ENCODE results near the gene ZFP36. TPM values are rescaled to one million over a fixed set of nuclear protein-coding genes. Genes with fewer than 3 reads are reported as not detected.

ZFP36 gene
- total RNA-seq, 4 donors from 2014 or later, result 280 to 924 (median 309) TPM

GRCh38 chr19:39381910-39382611 is 24.6 kb upstream of the ZFP36 start:
- in situ Hi-C loops (cut with MboI; ENCODE audit: low pct_ligation_motif_present in 1 of 4, low pct_unique_long_range_greater_than_20kb in 1 of 4, low sequenced_read_pairs in 3 of 4) (no loop called here), intact Hi-C loops (cut with DNase I; ENCODE audit: low total_unique reads) (loop anchor here (5.0 kb wide), 1 partner anchor 1405 kb away; no protein-coding TSS in a partner anchor)
- no peak for TF ChIP-seq POLR2AphosphoS5 (IDR thresholded peaks at IDR 0.05)
- no peak for TF ChIP-seq POLR2A (IDR thresholded peaks at IDR 0.05)
- TF ChIP-seq, protein P1, sequence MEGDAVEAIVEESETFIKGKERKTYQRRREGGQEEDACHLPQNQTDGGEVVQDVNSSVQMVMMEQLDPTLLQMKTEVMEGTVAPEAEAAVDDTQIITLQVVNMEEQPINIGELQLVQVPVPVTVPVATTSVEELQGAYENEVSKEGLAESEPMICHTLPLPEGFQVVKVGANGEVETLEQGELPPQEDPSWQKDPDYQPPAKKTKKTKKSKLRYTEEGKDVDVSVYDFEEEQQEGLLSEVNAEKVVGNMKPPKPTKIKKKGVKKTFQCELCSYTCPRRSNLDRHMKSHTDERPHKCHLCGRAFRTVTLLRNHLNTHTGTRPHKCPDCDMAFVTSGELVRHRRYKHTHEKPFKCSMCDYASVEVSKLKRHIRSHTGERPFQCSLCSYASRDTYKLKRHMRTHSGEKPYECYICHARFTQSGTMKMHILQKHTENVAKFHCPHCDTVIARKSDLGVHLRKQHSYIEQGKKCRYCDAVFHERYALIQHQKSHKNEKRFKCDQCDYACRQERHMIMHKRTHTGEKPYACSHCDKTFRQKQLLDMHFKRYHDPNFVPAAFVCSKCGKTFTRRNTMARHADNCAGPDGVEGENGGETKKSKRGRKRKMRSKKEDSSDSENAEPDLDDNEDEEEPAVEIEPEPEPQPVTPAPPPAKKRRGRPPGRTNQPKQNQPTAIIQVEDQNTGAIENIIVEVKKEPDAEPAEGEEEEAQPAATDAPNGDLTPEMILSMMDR (IDR thresholded peaks at IDR 0.05), result no peak
- TF ChIP-seq EP300 (IDR thresholded peaks at IDR 0.05; ENCODE audit: low read depth), result no peak
- no peaks in the 10 kb centered on the region for H3K9me3 ChIP-seq
- H3K4me1 ChIP-seq, result no peaks in the 10 kb centered on the region
- peaks cover 0 to 52% (median 23%) of the 10 kb centered on the region in 4 donors for H3K36me3 ChIP-seq
- no peak overlapping the region for H3K4me3 ChIP-seq
- no peaks in the 10 kb centered on the region for H3K27me3 ChIP-seq
- H3K27ac ChIP-seq, result no peak overlapping the region
- WGBS, 2 donors (ENCODE audit: low coverage in 1 of 2), result 80 to 81% methylated on average over 4 to 10 of the region's 10 CpGs
- DNase-seq, result no peak

DNA sequence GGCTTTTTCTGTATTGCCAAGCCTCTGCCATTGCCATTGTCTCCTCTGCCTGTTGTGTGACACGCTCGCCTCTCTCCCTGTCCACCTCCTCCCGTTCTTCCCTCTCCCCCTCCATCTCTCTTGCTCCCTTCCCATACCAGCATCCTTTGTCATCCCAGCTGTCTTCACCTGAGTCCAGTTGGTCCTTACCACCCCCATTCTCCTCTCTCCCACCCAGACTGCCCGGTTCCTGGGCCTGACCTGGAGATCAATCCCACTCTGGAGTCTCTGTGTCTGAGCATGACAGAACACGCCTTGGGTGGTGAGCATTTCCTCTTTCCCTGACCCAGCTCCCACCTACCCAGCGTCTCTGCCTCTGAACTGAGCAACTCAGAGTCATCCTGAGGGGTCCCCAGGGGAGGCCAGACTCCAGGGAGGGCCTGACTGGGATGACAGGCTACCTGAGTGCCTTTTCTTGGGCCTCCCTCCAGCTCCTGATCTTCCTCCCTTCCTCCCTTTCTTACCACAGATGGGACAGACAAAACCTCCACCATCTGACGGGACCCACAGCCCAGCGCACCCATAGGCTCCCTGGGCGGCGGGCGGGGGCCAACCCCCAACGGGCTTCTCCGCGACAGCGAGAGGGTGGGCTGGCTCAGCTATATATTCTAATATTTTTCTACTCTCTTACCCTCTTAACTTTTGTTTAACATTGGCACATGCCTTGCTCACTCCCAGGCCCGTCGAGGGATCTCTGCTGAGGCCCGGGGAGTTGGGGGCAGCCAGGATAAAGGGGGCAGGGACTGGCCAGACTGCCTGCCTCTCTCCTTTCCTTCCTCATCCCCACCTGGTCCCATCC is 23.4 kb upstream of the ZFP36 start:
- no peak overlapping the region for H3K27ac ChIP-seq
- H3K27me3 ChIP-seq, result no peaks in the 10 kb centered on the region
- no peaks in the 10 kb centered on the region for H3K9me3 ChIP-seq
- H3K4me3 ChIP-seq, result no peak overlapping the region
- no peak for DNase-seq
- peaks cover 0 to 51% (median 19%) of the 10 kb centered on the region in 4 donors for H3K36me3 ChIP-seq
- H3K4me1 ChIP-seq, result no peaks in the 10 kb centered on the region
- WGBS, 2 donors (ENCODE audit: low coverage in 1 of 2), result 88 to 96% methylated on average over 4 to 18 of the region's 18 CpGs
- TF ChIP-seq EP300 (IDR thresholded peaks at IDR 0.05; ENCODE audit: low read depth) (no peak), POLR2A (IDR thresholded peaks at IDR 0.05) (no peak), POLR2AphosphoS5 (IDR thresholded peaks at IDR 0.05) (no peak)
- TF ChIP-seq, protein P1 (IDR thresholded peaks at IDR 0.05), result no peak
- intact Hi-C loops (cut with DNase I; ENCODE audit: low total_unique reads), result loop anchor here (5.0 kb wide), 1 partner anchor 1404 kb away; no protein-coding TSS in a partner anchor
- in situ Hi-C loops (cut with MboI; ENCODE audit: low pct_ligation_motif_present in 1 of 4, low pct_unique_long_range_greater_than_20kb in 1 of 4, low sequenced_read_pairs in 3 of 4), result no loop called here

DNA sequence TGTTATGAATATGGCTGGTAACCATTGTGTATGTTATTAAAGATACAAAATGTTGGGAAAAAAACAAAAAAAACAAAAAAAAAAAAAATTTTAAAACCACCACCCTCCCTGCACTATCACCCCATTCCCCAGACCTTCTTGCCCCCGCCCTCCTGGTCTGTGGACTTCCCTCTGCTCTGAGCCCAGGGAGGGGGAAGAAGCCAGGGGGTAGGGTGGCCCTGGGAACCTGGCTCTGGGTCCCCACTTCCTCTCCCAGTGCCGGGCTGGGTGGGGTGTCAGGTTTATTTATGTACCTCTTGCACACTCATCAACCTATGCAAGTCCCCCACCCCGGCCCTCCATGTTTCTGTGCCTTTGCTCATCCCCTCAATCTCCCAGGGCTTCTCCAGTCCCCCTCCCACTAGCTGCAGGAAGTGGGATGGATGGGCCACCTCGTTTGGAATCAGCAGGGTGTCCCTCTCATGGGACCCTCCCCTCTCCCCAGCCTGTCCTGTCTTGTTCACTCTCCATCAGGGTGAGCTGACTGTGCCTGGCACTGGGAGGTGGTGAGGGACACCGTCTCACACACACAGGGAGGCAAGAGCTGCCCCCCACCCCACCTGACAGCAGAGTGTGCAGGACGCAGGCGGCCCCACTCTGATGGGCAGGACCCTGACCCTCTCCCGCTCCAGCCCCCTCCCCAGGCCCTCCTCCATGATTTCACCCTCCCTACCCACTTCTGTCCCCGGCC is 21.6 kb upstream of the ZFP36 start:
- H3K4me1 ChIP-seq, result peaks cover 2 to 6% (median 5%) of the 10 kb centered on the region in 4 donors
- DNase-seq, result no peak
- intact Hi-C loops (cut with DNase I; ENCODE audit: low total_unique reads) (loop anchor here (5.0 kb wide), 1 partner anchor 1402 kb away; no protein-coding TSS in a partner anchor), in situ Hi-C loops (cut with MboI; ENCODE audit: low pct_ligation_motif_present in 1 of 4, low pct_unique_long_range_greater_than_20kb in 1 of 4, low sequenced_read_pairs in 3 of 4) (no loop called here)
- H3K27ac ChIP-seq, result no peak overlapping the region
- no peaks in the 10 kb centered on the region for H3K9me3 ChIP-seq
- no peak overlapping the region for H3K4me3 ChIP-seq
- H3K36me3 ChIP-seq, result peaks cover 0 to 38% (median 12%) of the 10 kb centered on the region in 4 donors
- H3K27me3 ChIP-seq, result no peaks in the 10 kb centered on the region
- 57 to 73% methylated on average over 3 to 9 of the region's 9 CpGs for WGBS, 2 donors (ENCODE audit: low coverage in 1 of 2)
- TF ChIP-seq, protein P1 (IDR thresholded peaks at IDR 0.05), result no peak
- TF ChIP-seq EP300 (IDR thresholded peaks at IDR 0.05; ENCODE audit: low read depth), result no peak
- TF ChIP-seq POLR2A (IDR thresholded peaks at IDR 0.05), result no peak
- TF ChIP-seq POLR2AphosphoS5 (IDR thresholded peaks at IDR 0.05), result no peak
